Measurements from ENCODE around the gene BRAF. TPM values are rescaled to one million over a fixed set of nuclear protein-coding genes. Genes with fewer than 3 reads are reported as not detected.

The BRAF gene
- total RNA-seq, 1 donor from 2014 or later = 26.0 TPM

DNA sequence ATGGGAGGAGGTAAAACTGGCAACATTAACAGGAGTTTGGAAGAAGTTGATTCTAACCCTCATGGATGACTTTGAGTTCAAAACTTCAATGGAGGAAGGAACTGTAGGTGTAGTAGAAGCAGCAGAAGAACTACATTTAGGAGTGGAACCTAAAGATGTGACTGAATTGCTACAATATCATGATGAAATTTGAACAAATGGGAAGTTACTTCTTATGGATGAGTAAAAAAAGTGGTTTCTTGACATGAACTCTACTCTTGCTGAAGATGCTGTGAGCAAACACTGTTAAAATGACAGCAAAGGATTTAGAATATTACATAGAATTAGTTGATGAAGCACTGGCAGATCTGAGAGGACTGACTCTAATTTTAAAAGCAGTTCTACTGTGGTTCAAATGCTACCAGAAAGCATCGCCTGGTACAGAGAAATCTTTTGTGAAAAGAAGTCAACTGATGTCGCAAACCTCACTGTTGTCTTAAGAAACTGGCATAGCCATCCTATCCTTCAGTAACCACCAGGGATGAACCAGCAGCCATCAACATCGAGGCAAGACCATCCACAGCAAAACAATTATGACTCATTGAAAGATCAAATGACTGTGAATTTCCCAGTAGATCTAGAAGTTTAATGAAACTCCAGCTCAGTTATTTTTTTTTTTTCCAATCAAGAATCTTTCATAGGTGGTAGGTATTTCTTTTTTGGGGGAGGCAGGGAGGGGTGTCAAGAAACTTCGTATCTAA is 20.8 kb downstream of the BRAF start:
- FAIRE-seq (no peak), DNase-seq (ENCODE audit: low read depth) (no peak)
- Mint-ChIP-seq H3K36me3 (ENCODE audit: low read depth, unreplicated experiment) (peaks cover 7% of the 10 kb centered on the region), H3K27me3 (ENCODE audit: low read depth, unreplicated experiment) (no peaks in the 10 kb centered on the region), H3K4me1 (ENCODE audit: low read depth, unreplicated experiment) (no peaks in the 10 kb centered on the region), H3K27ac (ENCODE audit: unreplicated experiment) (no peak overlapping the region), H3K9me3 (ENCODE audit: unreplicated experiment) (peaks cover 3% of the 10 kb centered on the region), H3K4me3 (ENCODE audit: unreplicated experiment) (no peak overlapping the region)
- Histone ChIP-seq H3K9me3 (ENCODE audit: insufficient read depth, low read depth, low read length) (no peaks in the 10 kb centered on the region), H3K27ac (ENCODE audit: low read depth, low read length) (no peak overlapping the region), H3K27me3 (ENCODE audit: insufficient read depth, low read length) (no peaks in the 10 kb centered on the region), H3K4me3 (ENCODE audit: insufficient read depth, low read depth, low read length) (no peak overlapping the region), H3K9ac (ENCODE audit: low read length) (no peak overlapping the region), H3K4me1 (ENCODE audit: insufficient read depth, low read length) (no peaks in the 10 kb centered on the region), H3K4me2 (ENCODE audit: low read length) (no peak overlapping the region), H3K79me2 (ENCODE audit: insufficient read depth, low read length) (peaks cover 81% of the 10 kb centered on the region), H2AFZ (ENCODE audit: low read depth, low read length) (no peak overlapping the region), H4K20me1 (ENCODE audit: insufficient read depth, low read length) (peaks cover 71% of the 10 kb centered on the region), H3K36me3 (ENCODE audit: insufficient read depth, low read length) (no peaks in the 10 kb centered on the region)
- no peak for TF ChIP-seq EZH2 (IDR thresholded peaks at IDR 0.05; ENCODE audit: insufficient read depth, low read length)
- TF ChIP-seq, protein P1, sequence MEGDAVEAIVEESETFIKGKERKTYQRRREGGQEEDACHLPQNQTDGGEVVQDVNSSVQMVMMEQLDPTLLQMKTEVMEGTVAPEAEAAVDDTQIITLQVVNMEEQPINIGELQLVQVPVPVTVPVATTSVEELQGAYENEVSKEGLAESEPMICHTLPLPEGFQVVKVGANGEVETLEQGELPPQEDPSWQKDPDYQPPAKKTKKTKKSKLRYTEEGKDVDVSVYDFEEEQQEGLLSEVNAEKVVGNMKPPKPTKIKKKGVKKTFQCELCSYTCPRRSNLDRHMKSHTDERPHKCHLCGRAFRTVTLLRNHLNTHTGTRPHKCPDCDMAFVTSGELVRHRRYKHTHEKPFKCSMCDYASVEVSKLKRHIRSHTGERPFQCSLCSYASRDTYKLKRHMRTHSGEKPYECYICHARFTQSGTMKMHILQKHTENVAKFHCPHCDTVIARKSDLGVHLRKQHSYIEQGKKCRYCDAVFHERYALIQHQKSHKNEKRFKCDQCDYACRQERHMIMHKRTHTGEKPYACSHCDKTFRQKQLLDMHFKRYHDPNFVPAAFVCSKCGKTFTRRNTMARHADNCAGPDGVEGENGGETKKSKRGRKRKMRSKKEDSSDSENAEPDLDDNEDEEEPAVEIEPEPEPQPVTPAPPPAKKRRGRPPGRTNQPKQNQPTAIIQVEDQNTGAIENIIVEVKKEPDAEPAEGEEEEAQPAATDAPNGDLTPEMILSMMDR (IDR thresholded peaks at IDR 0.05; ENCODE audit: insufficient read depth, low read depth, low read length) = no peak

DNA sequence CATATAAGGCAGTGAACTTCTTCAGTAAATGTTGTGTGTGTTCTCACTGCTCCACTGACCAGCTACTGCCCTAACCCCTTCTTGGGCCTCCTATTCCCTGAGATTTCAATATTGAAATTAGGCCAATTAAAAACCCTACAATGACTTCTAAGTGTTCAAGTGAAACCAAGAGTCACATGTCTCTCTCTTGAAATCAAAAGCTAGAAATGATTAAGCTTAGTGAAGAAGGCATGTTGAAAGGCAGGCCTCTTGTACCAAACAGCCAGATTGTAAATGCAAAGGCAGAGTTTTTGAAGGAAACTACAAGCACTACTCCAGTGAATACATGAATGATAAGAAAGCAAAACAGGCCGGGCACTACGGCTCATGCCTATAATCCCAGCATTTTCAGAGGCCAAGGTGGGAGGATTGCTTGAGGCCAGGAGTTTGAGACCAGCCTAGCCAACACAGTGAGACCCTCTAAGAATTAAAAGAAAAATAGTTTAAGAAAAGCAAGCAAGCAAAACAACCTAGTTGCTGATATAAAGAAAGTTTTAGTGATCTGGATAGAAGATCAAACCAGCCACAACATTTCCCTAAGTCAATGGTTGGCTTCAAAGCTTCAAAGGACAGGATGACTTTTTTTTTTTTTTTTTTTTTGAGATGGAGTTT is 22.3 kb downstream of the BRAF start:
- H3K27ac Mint-ChIP-seq (ENCODE audit: unreplicated experiment) = no peak overlapping the region
- peaks cover 7% of the 10 kb centered on the region for H3K36me3 Mint-ChIP-seq (ENCODE audit: low read depth, unreplicated experiment)
- H3K4me3 Mint-ChIP-seq (ENCODE audit: unreplicated experiment) = no peak overlapping the region
- H3K4me1 Mint-ChIP-seq (ENCODE audit: low read depth, unreplicated experiment) = no peaks in the 10 kb centered on the region
- no peak for FAIRE-seq
- H3K36me3 ChIP-seq (ENCODE audit: insufficient read depth, low read length) = no peaks in the 10 kb centered on the region
- H3K79me2 ChIP-seq (ENCODE audit: insufficient read depth, low read length) = peaks cover 80% of the 10 kb centered on the region
- H3K9me3 Mint-ChIP-seq (ENCODE audit: unreplicated experiment) = peaks cover 3% of the 10 kb centered on the region
- H2AFZ ChIP-seq (ENCODE audit: low read depth, low read length) = no peak overlapping the region
- H4K20me1 ChIP-seq (ENCODE audit: insufficient read depth, low read length) = peaks cover 72% of the 10 kb centered on the region
- no peaks in the 10 kb centered on the region for H3K9me3 ChIP-seq (ENCODE audit: insufficient read depth, low read depth, low read length)
- no peak overlapping the region for H3K4me3 ChIP-seq (ENCODE audit: insufficient read depth, low read depth, low read length)
- no peak for DNase-seq (ENCODE audit: low read depth)
- H3K27me3 ChIP-seq (ENCODE audit: insufficient read depth, low read length) = no peaks in the 10 kb centered on the region
- no peaks in the 10 kb centered on the region for H3K4me1 ChIP-seq (ENCODE audit: insufficient read depth, low read length)
- no peak for TF ChIP-seq EZH2 (IDR thresholded peaks at IDR 0.05; ENCODE audit: insufficient read depth, low read length)
- TF ChIP-seq, protein P1 (IDR thresholded peaks at IDR 0.05; ENCODE audit: insufficient read depth, low read depth, low read length) = no peak
- no peak overlapping the region for H3K4me2 ChIP-seq (ENCODE audit: low read length)
- no peaks in the 10 kb centered on the region for H3K27me3 Mint-ChIP-seq (ENCODE audit: low read depth, unreplicated experiment)
- H3K9ac ChIP-seq (ENCODE audit: low read length) = no peak overlapping the region
- H3K27ac ChIP-seq (ENCODE audit: low read depth, low read length) = no peak overlapping the region

DNA sequence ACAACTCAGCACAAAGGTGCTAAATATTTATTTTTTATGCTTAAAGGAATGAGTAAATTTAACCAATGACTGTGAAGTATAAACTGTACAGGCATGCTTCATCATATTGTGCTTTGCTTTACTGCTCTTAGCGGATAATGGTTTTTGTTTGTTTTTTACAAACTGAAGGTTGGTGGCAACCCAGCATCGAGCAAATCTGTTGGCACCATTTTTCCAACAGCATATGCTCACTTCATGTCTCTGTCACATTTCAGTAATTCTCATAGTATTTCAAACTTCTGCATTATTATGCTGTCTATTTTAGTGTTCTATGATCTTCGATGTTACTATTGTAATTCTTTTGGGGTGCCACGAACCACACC is 22.8 kb downstream of the BRAF start:
- Mint-ChIP-seq H3K4me1 (ENCODE audit: low read depth, unreplicated experiment) (no peaks in the 10 kb centered on the region), H3K27ac (ENCODE audit: unreplicated experiment) (no peak overlapping the region), H3K4me3 (ENCODE audit: unreplicated experiment) (no peak overlapping the region), H3K27me3 (ENCODE audit: low read depth, unreplicated experiment) (no peaks in the 10 kb centered on the region), H3K9me3 (ENCODE audit: unreplicated experiment) (peaks cover 3% of the 10 kb centered on the region), H3K36me3 (ENCODE audit: low read depth, unreplicated experiment) (peaks cover 7% of the 10 kb centered on the region)
- Histone ChIP-seq H3K27me3 (ENCODE audit: insufficient read depth, low read length) (no peaks in the 10 kb centered on the region), H3K4me3 (ENCODE audit: insufficient read depth, low read depth, low read length) (no peak overlapping the region), H3K4me2 (ENCODE audit: low read length) (no peak overlapping the region), H4K20me1 (ENCODE audit: insufficient read depth, low read length) (peaks cover 69% of the 10 kb centered on the region), H3K79me2 (ENCODE audit: insufficient read depth, low read length) (peaks cover 79% of the 10 kb centered on the region), H2AFZ (ENCODE audit: low read depth, low read length) (no peak overlapping the region), H3K36me3 (ENCODE audit: insufficient read depth, low read length) (no peaks in the 10 kb centered on the region), H3K9me3 (ENCODE audit: insufficient read depth, low read depth, low read length) (no peaks in the 10 kb centered on the region), H3K4me1 (ENCODE audit: insufficient read depth, low read length) (no peaks in the 10 kb centered on the region), H3K9ac (ENCODE audit: low read length) (no peak overlapping the region), H3K27ac (ENCODE audit: low read depth, low read length) (no peak overlapping the region)
- no peak for DNase-seq (ENCODE audit: low read depth)
- TF ChIP-seq, protein P1 (IDR thresholded peaks at IDR 0.05; ENCODE audit: insufficient read depth, low read depth, low read length) = no peak
- no peak for TF ChIP-seq EZH2 (IDR thresholded peaks at IDR 0.05; ENCODE audit: insufficient read depth, low read length)
- FAIRE-seq = no peak

All from astrocyte (in vitro differentiated cells and primary cell).